Thoracic aorta (tissue), 2 donors: ENCODE results near the gene CFB. TPM values are rescaled to one million over a fixed set of nuclear protein-coding genes. Genes with fewer than 3 reads are reported as not detected.
A peak's percentile ranks its signal among the peaks of the same experiment; 100 is the strongest.

Experiments
- ATAC-seq: fragments of 150-250 bp; one replicate; pipeline ENCODE4 v1.8.0; 2017; ENCODE audit warnings: low read depth; ENCODE audit not compliant: insufficient number of reproducible peaks, low FRiP score
- DNase-seq: peaks from one replicate; pipeline ENCODE4 v3.0.0-alpha.2; 2020; ENCODE audit warnings: low spot score
- H3K27ac ChIP-seq, 2 donors: fragments of 200-600 bp; sonication (generic); 1 replicate in 1 of 2; 2 replicates in 1 of 2; pipeline ENCODE4 v1.5.1; 2016; ENCODE audit warnings: mild to moderate bottlenecking in 2 of 2, moderate library complexity in 2 of 2
- H3K27me3 ChIP-seq: fragments of 200-600 bp; sonication (generic); replicated peaks from 2 replicates; pipeline ENCODE4 v1.6.0; 2016; ENCODE audit warnings: mild to moderate bottlenecking; ENCODE audit not compliant: insufficient read depth
- H3K36me3 ChIP-seq: fragments of 200-600 bp; sonication (generic); one replicate; pipeline ENCODE4 v1.5.1; 2016
- H3K4me1 ChIP-seq, 2 donors: fragments of 200-600 bp; sonication (generic); 1 replicate in 1 of 2; 2 replicates in 1 of 2; pipeline versions ENCODE4 v1.5.1 to v1.6.0; 2016; ENCODE audit warnings: low read depth in 2 of 2, mild to moderate bottlenecking in 1 of 2; ENCODE audit not compliant: control insufficient read depth in 1 of 2
- H3K4me3 ChIP-seq: fragments of 200-600 bp; sonication (generic); 2 replicates; pipeline ENCODE4 v1.5.1; 2016; ENCODE audit warnings: mild to moderate bottlenecking
- H3K9me3 ChIP-seq: fragments of 200-600 bp; sonication (generic); 2 replicates; pipeline ENCODE4 v1.5.1; 2016
- total RNA-seq, 2 donors: library from RNA; depleted of rRNA; stranded (reverse); fragments of >200 nt; gene quantifications; one replicate each; pipeline versions ENCODE4 v1.1.0 to v1.2.3, GENCODE V29; 2016
- TF ChIP-seq, protein P1 (sequence below): fragments of 200-600 bp; sonication (generic); IDR thresholded peaks from one replicate; pipeline ENCODE4 v1.5.1; 2019; ENCODE audit warnings: antibody characterized with exemption

The CFB gene
- total RNA-seq: 100 to 1,000 TPM in 1 of 2 donors, 10 to 100 TPM in 1; 55.2 to 142 TPM

DNA sequence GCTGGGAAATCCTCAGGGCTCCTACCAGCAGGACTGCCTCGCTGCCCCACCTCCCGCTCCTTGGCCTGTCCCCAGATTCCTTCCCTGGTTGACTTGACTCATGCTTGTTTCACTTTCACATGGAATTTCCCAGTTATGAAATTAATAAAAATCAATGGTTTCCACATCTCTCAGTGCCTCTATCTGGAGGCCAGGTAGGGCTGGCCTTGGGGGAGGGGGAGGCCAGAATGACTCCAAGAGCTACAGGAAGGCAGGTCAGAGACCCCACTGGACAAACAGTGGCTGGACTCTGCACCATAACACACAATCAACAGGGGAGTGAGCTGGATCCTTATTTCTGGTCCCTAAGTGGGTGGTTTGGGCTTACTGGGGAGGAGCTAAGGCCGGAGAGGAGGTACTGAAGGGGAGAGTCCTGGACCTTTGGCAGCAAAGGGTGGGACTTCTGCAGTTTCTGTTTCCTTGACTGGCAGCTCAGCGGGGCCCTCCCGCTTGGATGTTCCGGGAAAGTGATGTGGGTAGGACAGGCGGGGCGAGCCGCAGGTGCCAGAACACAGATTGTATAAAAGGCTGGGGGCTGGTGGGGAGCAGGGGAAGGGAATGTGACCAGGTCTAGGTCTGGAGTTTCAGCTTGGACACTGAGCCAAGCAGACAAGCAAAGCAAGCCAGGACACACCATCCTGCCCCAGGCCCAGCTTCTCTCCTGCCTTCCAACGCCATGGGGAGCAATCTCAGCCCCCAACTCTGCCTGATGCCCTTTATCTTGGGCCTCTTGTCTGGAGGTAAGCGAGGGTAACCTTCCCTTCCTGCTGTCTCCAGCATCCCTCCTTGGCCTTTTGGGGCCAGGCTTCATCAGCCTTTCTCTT, at the start of gene CFB:
Gene CFB (plus strand): TSS at position 589 of the 863 bp plus-strand sequence. CDS start 127 bp downstream, at position 716.
- ATAC-seq (peak; percentile 84), DNase-seq (peak; percentile 80)
- TF ChIP-seq, protein P1, sequence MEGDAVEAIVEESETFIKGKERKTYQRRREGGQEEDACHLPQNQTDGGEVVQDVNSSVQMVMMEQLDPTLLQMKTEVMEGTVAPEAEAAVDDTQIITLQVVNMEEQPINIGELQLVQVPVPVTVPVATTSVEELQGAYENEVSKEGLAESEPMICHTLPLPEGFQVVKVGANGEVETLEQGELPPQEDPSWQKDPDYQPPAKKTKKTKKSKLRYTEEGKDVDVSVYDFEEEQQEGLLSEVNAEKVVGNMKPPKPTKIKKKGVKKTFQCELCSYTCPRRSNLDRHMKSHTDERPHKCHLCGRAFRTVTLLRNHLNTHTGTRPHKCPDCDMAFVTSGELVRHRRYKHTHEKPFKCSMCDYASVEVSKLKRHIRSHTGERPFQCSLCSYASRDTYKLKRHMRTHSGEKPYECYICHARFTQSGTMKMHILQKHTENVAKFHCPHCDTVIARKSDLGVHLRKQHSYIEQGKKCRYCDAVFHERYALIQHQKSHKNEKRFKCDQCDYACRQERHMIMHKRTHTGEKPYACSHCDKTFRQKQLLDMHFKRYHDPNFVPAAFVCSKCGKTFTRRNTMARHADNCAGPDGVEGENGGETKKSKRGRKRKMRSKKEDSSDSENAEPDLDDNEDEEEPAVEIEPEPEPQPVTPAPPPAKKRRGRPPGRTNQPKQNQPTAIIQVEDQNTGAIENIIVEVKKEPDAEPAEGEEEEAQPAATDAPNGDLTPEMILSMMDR: no peak
- Histone ChIP-seq H3K27ac (peak within 1 kb of the TSS; percentile 94 to 95), H3K4me1 (peaks cover 12 to 29% of the 10 kb centered on the region in 2 donors), H3K36me3 (no peaks in the 10 kb centered on the region), H3K27me3 (no peaks in the 10 kb centered on the region), H3K4me3 (peak within 1 kb of the TSS; percentile 59), H3K9me3 (no peaks in the 10 kb centered on the region)

DNA sequence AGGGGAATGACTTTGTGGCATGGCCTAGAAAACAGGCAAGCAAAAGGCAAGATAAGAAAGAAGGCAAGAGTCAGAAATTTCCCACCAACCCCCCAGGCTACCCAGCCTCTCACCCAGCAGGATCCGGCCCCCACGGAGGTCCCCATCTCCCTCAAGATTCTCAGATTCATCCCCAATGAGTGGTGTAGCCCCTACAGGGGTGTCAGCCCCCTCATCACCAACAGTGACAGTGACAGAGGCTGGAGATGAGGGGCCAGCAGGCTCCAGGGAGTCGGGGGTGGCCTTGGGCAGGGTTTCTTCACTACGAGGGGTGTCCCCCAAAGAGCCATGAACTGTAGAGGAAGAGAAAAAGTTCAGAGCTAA, 49.4 kb upstream of the CFB start:
- Histone ChIP-seq H3K27me3 (no peaks in the 10 kb centered on the region), H3K27ac (peak overlapping the region; percentile 46 to 73), H3K9me3 (no peaks in the 10 kb centered on the region), H3K4me3 (peak overlapping the region; percentile 92), H3K4me1 (peaks cover 10 to 23% of the 10 kb centered on the region in 2 donors), H3K36me3 (peaks cover 19% of the 10 kb centered on the region)
- ATAC-seq: no peak
- no peak for DNase-seq
- TF ChIP-seq, protein P1: no peak

DNA sequence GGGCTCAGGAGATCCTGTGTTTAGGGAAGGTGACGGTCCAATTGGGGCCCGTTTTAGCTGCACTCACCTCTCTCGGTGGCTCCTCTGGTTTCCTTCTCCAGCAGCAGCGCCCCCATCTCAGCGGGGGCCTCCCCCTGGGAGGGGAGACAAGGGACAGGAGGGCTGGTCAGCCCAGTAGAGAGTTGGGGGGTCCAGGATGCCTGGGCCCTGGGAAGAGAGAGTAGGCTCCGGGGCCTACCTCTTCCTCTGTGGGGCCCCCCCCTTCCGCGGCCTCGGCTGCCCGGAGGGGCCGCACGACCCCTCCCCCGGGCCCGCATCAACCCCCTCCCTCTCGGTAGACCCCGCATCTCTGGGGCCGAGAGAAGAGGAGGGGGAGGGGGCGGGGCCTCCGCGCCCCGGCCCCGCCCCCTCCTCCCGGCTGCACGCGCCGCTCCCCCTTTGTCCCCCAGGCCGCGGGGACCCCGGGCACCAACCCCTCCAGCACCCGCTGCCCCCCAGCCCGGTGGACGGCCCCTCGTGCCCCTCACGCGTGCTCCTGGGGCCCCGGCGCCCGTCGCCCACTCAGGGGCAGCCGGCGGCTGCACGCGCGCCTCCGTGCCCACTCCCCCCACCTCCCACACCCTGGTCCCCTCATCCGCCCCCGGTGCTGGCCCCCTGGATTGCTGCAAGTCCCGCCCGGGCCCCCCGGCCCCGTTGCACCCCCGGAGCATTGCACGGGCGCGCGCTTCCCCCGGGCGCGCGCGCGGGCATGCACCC, 48.9 kb upstream of the CFB start:
- peak overlapping the region; percentile 46 to 73 for H3K27ac ChIP-seq

DNA sequence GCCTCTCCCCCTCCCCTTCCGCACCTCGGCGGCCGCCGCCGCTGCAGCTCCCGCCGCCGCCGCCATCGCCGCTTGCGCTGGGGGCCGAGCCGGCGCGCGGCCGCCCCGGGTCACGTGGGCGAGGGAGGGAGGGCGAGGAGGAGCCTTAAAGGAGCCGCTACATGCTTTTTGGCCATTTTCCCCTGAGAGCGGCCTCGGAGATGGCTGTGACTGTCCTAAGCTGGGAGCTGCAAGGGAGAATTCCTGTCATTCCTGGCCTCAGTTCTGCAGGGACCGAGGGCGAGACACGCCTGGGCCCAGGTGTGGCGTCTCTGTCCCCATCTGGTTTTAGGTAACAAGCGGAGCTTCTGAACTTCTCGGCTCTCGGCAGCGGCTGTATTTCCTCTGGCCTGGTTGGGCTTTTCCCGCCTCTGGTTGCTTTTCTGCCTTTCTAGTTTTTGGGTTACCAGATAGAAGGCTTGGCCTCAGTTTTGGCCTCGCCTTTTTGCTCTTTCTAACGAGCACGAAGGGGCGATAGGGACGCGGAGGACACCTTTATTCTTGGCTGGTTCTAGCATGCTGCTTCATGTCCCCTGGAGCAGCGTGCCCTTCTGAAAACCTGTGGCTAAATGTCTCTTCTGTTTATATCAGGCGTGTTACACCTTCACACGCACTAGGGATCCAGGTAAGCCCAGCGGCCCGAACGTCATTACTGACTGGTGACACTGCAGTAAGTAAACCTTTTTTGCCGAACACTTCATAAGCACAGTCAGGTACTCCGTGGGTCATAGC, 48.1 kb upstream of the CFB start, which contains the start of gene EHMT2:
Gene EHMT2 (minus strand): TSS at position 87 of the 771 bp plus-strand sequence. CDS start 21 bp downstream, at position 66.
- H3K9me3 ChIP-seq: no peaks in the 10 kb centered on the region
- H3K27ac ChIP-seq: peak within 1 kb of the TSS; percentile 65 to 82
- peaks cover 13 to 28% of the 10 kb centered on the region in 2 donors for H3K4me1 ChIP-seq
- H3K27me3 ChIP-seq: no peaks in the 10 kb centered on the region
- DNase-seq (peak; percentile 36), ATAC-seq (peak; percentile 39)
- peak within 1 kb of the TSS; percentile 92 for H3K4me3 ChIP-seq
- TF ChIP-seq, protein P1: no peak
- H3K36me3 ChIP-seq: peaks cover 13% of the 10 kb centered on the region

More for the DNA sequence above, 48.9 kb upstream of the CFB start:
- ATAC-seq (no peak), DNase-seq (no peak)
- TF ChIP-seq, protein P1: no peak
- peaks cover 19% of the 10 kb centered on the region for H3K36me3 ChIP-seq
- H3K4me3 ChIP-seq: peak overlapping the region; percentile 92
- no peaks in the 10 kb centered on the region for H3K27me3 ChIP-seq
- no peaks in the 10 kb centered on the region for H3K9me3 ChIP-seq
- peaks cover 10 to 23% of the 10 kb centered on the region in 2 donors for H3K4me1 ChIP-seq
